ENCODE data around the gene MAP9. TPM values are rescaled to one million over a fixed set of nuclear protein-coding genes. Genes with fewer than 3 reads are reported as not detected.
A peak's percentile ranks its signal among the peaks of the same experiment; 100 is the strongest.

MAP9 gene
- total RNA-seq, 1 experiment from 2014 or later: 10.6 TPM

DNA sequence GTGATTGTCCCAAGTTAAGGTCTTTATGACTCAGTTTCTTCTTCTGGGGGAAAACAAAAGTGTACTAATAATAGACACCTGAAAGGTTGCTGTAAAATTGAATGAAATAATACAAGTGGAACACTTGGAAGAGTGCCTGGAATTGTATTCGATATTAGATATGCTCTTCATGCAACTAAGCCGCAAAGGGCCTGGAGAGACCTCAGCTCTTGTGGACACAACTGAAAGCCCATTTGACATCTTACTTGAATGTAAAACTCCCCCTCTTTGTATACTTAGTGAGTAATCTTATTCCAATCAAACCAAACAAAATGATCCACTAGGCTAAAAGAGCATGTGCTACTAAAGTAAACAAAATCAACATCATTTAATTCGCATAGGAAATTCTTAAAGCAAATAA lies 511 bp upstream of the MAP9 start:
- Histone ChIP-seq H3K4me2 (ENCODE audit: low read length) (peak overlapping the region; percentile 85), H3K36me3 (ENCODE audit: low read depth, low read length) (no peaks in the 10 kb centered on the region; the same call in 1 of the 2 replicates), H3K27me3 (ENCODE audit: low read length) (no peaks in the 10 kb centered on the region), H3K9me3 (ENCODE audit: low read length) (no peaks in the 10 kb centered on the region), H3K9me2 (replicated peaks; ENCODE audit: low read length) (no peaks in the 10 kb centered on the region), H3F3A (ENCODE audit: low read length, unreplicated experiment) (no peaks in the 10 kb centered on the region), H3K4me1 (ENCODE audit: insufficient read depth, low read length) (peaks cover 17% of the 10 kb centered on the region), H3K27ac (ENCODE audit: low read length) (peak overlapping the region; percentile 90), H3K79me2 (ENCODE audit: low read length) (peaks cover 14% of the 10 kb centered on the region), H2AFZ (ENCODE audit: low read length) (peak overlapping the region; percentile 76), H3K4me3 (ENCODE audit: low read length) (peak overlapping the region; percentile 78), H3K9ac (ENCODE audit: low read length) (peak overlapping the region; percentile 44; the same call in 1 of the 2 replicates), H4K20me1 (ENCODE audit: low read length) (no peaks in the 10 kb centered on the region)
- ChIA-PET CTCF (no interaction called here), POLR2A (ENCODE audit: unreplicated experiment) (no interaction called here)
- intact Hi-C loops (cut with micrococcal nuclease): no loop called here
- BruUV-seq (replicated peaks): no TSS peak
- DNase-seq (peak; percentile 84), ATAC-seq (peak; percentile 71)
- TF ChIP-seq EZH2phosphoT487 (IDR thresholded peaks at IDR 0.05; ENCODE audit: borderline replicate concordance, low read length) (no peak), EZH2 (IDR thresholded peaks at IDR 0.05; ENCODE audit: low read length, unreplicated experiment) (no peak)
- TF ChIP-seq, protein P1, sequence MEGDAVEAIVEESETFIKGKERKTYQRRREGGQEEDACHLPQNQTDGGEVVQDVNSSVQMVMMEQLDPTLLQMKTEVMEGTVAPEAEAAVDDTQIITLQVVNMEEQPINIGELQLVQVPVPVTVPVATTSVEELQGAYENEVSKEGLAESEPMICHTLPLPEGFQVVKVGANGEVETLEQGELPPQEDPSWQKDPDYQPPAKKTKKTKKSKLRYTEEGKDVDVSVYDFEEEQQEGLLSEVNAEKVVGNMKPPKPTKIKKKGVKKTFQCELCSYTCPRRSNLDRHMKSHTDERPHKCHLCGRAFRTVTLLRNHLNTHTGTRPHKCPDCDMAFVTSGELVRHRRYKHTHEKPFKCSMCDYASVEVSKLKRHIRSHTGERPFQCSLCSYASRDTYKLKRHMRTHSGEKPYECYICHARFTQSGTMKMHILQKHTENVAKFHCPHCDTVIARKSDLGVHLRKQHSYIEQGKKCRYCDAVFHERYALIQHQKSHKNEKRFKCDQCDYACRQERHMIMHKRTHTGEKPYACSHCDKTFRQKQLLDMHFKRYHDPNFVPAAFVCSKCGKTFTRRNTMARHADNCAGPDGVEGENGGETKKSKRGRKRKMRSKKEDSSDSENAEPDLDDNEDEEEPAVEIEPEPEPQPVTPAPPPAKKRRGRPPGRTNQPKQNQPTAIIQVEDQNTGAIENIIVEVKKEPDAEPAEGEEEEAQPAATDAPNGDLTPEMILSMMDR (conservative IDR thresholded peaks at IDR 0.05; ENCODE audit: low read depth, low read length): no peak

DNA sequence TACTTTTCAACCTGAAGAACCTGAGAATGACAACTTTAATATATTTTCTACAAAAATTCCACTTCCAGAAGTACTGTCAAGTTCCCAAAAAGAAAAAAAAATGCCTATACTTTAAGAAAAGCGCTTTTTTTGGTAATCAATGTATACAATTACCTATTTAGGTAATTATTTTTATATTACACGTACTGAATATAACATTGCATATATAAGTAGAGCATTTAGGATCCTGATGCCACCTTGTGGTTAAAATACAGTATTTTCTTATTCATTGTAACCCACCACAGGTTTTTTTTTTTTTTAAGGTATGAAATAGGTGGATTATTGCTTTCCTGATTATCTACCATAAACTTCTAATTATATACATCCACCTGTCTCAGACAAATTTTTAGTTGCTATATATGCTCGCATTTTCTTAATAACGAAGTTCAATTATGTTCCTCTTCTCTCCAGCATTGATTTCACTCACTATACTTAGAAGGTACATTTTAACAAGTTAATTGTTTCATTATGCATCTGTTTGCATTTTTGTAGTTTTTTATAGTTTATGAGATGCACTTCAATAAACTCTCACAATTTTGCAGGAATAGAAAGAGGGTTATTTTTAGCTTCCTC lies 5.2 kb downstream of the MAP9 start:
- H4K20me1 ChIP-seq (ENCODE audit: low read length): no peaks in the 10 kb centered on the region
- intact Hi-C loops (cut with micrococcal nuclease): loop anchor here (1.0 to 5.0 kb wide), 3 partner anchors 345 to 564 kb away; no protein-coding TSS in a partner anchor
- no peak overlapping the region for H3K27ac ChIP-seq (ENCODE audit: low read length)
- no peaks in the 10 kb centered on the region for H3F3A ChIP-seq (ENCODE audit: low read length, unreplicated experiment)
- 0 out of 2 replicates have a peak, but pooled peaks have one; percentile 25 for ATAC-seq
- H3K9me2 ChIP-seq (replicated peaks; ENCODE audit: low read length): no peaks in the 10 kb centered on the region
- POLR2A ChIA-PET (ENCODE audit: unreplicated experiment): no interaction called here
- CTCF ChIA-PET: no interaction called here
- peaks cover 14% of the 10 kb centered on the region for H3K79me2 ChIP-seq (ENCODE audit: low read length)
- no peaks in the 10 kb centered on the region; the same call in 1 of the 2 replicates for H3K36me3 ChIP-seq (ENCODE audit: low read depth, low read length)
- H3K27me3 ChIP-seq (ENCODE audit: low read length): no peaks in the 10 kb centered on the region
- DNase-seq: peak; percentile 61
- H3K4me3 ChIP-seq (ENCODE audit: low read length): no peak overlapping the region
- no TSS peak for BruUV-seq (replicated peaks)
- H2AFZ ChIP-seq (ENCODE audit: low read length): no peak overlapping the region
- peaks cover 14% of the 10 kb centered on the region for H3K4me1 ChIP-seq (ENCODE audit: insufficient read depth, low read length)
- H3K9ac ChIP-seq (ENCODE audit: low read length): no peak overlapping the region
- H3K9me3 ChIP-seq (ENCODE audit: low read length): no peaks in the 10 kb centered on the region
- H3K4me2 ChIP-seq (ENCODE audit: low read length): no peak overlapping the region
- TF ChIP-seq EZH2phosphoT487 (IDR thresholded peaks at IDR 0.05; ENCODE audit: borderline replicate concordance, low read length): no peak
- TF ChIP-seq, protein P1 (conservative IDR thresholded peaks at IDR 0.05; ENCODE audit: low read depth, low read length): peak; percentile 59

DNA sequence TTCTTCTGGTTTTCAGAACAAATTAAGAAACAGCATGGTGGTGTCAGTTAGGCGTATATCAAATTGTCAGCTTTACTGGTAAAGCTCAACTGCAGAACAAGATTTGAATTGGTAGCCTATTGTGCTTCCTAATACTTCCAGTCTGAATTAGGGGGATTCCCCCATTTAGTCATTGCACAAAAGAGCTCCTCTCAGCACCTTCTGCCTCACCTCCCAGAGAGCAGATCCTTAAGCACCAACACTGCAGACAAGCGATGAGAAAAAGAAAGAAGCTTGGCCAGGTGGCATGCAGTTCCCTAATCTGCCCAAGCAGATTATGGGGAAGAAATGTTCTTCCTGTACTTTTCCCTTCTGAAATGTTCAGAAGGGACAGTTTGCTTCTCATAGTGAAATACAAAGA lies 9.2 kb downstream of the MAP9 start:
- Histone ChIP-seq H3K4me2 (ENCODE audit: low read length) (no peak overlapping the region), H3F3A (ENCODE audit: low read length, unreplicated experiment) (no peaks in the 10 kb centered on the region), H3K9me3 (ENCODE audit: low read length) (no peaks in the 10 kb centered on the region), H3K4me3 (ENCODE audit: low read length) (no peak overlapping the region), H3K36me3 (ENCODE audit: low read depth, low read length) (no peaks in the 10 kb centered on the region; the same call in 1 of the 2 replicates), H2AFZ (ENCODE audit: low read length) (no peak overlapping the region), H3K4me1 (ENCODE audit: insufficient read depth, low read length) (no peaks in the 10 kb centered on the region), H3K9ac (ENCODE audit: low read length) (no peak overlapping the region), H3K27me3 (ENCODE audit: low read length) (no peaks in the 10 kb centered on the region), H3K9me2 (replicated peaks; ENCODE audit: low read length) (no peaks in the 10 kb centered on the region), H3K27ac (ENCODE audit: low read length) (no peak overlapping the region), H3K79me2 (ENCODE audit: low read length) (no peaks in the 10 kb centered on the region), H4K20me1 (ENCODE audit: low read length) (no peaks in the 10 kb centered on the region)
- intact Hi-C loops (cut with micrococcal nuclease): no loop called here
- ChIA-PET CTCF (no interaction called here), POLR2A (ENCODE audit: unreplicated experiment) (no interaction called here)
- no peak for ATAC-seq
- BruUV-seq (replicated peaks): no TSS peak
- DNase-seq: no peak
- TF ChIP-seq EZH2 (IDR thresholded peaks at IDR 0.05; ENCODE audit: low read length, unreplicated experiment) (no peak), EZH2phosphoT487 (IDR thresholded peaks at IDR 0.05; ENCODE audit: borderline replicate concordance, low read length) (no peak)
- TF ChIP-seq, protein P1 (conservative IDR thresholded peaks at IDR 0.05; ENCODE audit: low read depth, low read length): no peak
